HL-60 (cell line): Measurements from ENCODE around the gene BIK.

Source experiments
- DNase-seq, 2 experiments: peaks; one replicate each; pipeline ENCODE4 v3.0.0-alpha.2; 2010 to 2020; ENCODE audit warnings: low read depth in 1 of 2, low spot score in 1 of 2
- H3K27ac ChIP-seq: fragments of 250-450 bp; sonication (Bioruptor Pico); replicated peaks from 2 replicates; pipeline ENCODE4 v1.5.1; 2020; ENCODE audit warnings: mild to moderate bottlenecking, moderate library complexity
- H3K27me3 ChIP-seq: fragments of 250-450 bp; sonication (Bioruptor Pico); 2 replicates; pipeline ENCODE4 v1.5.1; 2021; ENCODE audit warnings: mild to moderate bottlenecking, moderate library complexity; ENCODE audit not compliant: insufficient read depth, poor library complexity, severe bottlenecking
- H3K4me3 ChIP-seq: replicated peaks from 2 replicates; pipeline ENCODE4 v1.5.1; 2011; ENCODE audit warnings: mild to moderate bottlenecking, control low read depth, low read length; ENCODE audit not compliant: insufficient read depth
- CTCF ChIP-seq: IDR thresholded peaks from one replicate; pipeline ENCODE4 v1.5.1; 2011; ENCODE audit warnings: low read length, control low read depth, inconsistent platforms; ENCODE audit not compliant: insufficient read depth
- GABPA ChIP-seq: IDR thresholded peaks from 2 replicates; pipeline ENCODE4 v1.6.1; 2012; ENCODE audit warnings: low read depth
- POLR2AphosphoS5 ChIP-seq: IDR thresholded peaks from 2 replicates; pipeline ENCODE4 v1.6.1; 2012; ENCODE audit warnings: low read depth
- REST ChIP-seq: IDR thresholded peaks from 2 replicates; pipeline ENCODE4 v1.6.1; 2012; ENCODE audit warnings: low read depth; ENCODE audit not compliant: insufficient replicate concordance
- SPI1 ChIP-seq: IDR thresholded peaks from 2 replicates; pipeline ENCODE4 v1.6.1; 2012; ENCODE audit warnings: low read depth, mild to moderate bottlenecking, borderline replicate concordance

The BIK gene

DNA sequence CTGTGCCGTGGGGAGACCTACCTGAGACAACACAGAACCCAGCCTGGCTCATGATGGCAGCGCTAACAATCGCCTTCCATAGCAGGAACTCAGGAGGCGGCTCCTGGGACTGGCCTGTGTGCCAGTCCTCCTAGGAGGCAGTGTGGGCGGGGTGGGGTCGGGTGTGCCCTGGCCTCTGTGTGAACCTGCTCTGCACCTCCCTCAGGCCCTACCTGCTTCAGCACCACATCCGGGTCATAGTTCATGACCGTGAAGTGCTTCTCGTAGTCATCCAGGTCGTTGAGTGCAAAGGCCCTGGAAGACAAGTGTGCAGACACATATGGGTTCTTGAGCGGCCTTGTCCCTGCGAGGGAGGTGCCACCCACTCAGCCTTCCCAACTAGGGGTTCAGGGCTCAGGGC lies 61.1 kb downstream of the BIK start:
- H3K4me3 ChIP-seq, result no peak overlapping the region

DNA sequence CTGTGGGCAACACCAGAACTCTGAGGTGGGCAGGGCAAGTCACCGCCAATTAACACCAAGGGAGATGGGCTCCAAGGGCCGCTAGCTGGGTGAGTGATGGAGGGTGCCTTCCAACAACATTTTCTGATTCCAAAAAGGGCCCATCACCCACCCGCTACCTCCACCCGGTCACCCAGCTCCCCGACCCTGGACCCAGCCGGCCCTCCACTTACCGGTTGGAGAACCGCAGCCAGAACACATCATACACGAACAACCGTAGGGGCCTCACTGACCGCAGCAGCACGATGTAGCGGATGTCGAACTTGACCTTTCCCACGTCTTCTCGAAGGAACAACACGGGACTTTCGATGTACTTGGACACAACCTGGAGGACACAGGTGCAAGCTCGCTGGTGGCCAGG lies 61.6 kb downstream of the BIK start:
- Histone ChIP-seq H3K27me3 (no peaks in the 10 kb centered on the region), H3K27ac (no peak overlapping the region), H3K4me3 (no peak overlapping the region)
- TF ChIP-seq CTCF (no peak), REST (no peak), GABPA (no peak), SPI1 (no peak), POLR2AphosphoS5 (no peak)
- DNase-seq, result no peak

More for the DNA sequence above, 61.1 kb downstream of the BIK start:
- Histone ChIP-seq H3K27ac (no peak overlapping the region), H3K27me3 (no peaks in the 10 kb centered on the region)
- DNase-seq, result no peak
- TF ChIP-seq CTCF (no peak), GABPA (no peak), REST (no peak), SPI1 (no peak), POLR2AphosphoS5 (no peak)

- Histone ChIP-seq H3K4me3 (no peak overlapping the region), H3K27me3 (no peaks in the 10 kb centered on the region), H3K27ac (no peak overlapping the region)
- no peak for TF ChIP-seq CTCF
- TF ChIP-seq SPI1, result no peak
- TF ChIP-seq GABPA, result no peak
- no peak for TF ChIP-seq REST
- no peak for TF ChIP-seq POLR2AphosphoS5
- no peak for DNase-seq
These were observed 63.0 kb downstream of the BIK start for GRCh38 chr22:43173566-43173965.
